ENCODE results near the gene DNAAF8.

DNAAF8 gene

DNA sequence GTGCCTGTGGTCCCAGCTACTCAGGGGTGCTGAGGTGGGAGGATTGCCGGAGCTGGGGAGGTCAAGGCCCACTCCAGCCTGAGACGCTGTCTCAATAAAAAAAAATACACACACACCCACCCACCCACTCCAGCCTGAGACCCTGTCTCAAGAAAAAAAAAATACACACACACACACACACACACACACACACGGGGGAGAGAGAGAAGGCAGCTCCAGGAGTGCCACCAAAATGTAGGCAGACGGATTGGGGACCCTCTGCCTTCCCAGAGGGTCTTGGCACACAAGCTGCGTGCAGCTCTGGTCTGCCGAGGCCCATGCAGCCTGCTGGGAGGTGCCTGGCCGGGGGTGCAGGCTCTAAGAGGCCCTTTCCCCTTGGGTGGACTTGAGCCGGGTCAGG, 46.9 kb upstream of the DNAAF8 start:
- H3K36me3 ChIP-seq: peaks cover 85% of the 10 kb centered on the region
- H3K9me3 ChIP-seq: no peaks in the 10 kb centered on the region
- no peak overlapping the region for H3K4me3 ChIP-seq (ENCODE audit: low read depth in 1 of 2, low read length in 1 of 2)
- no peak overlapping the region for H3K27ac ChIP-seq
- peaks cover 22 to 27% of the 10 kb centered on the region in 2 experiments for H3K4me1 ChIP-seq (ENCODE audit: control insufficient read depth in 1 of 2, insufficient read depth in 1 of 2, low read depth in 1 of 2, low read length in 1 of 2)
- TF ChIP-seq, protein P1, sequence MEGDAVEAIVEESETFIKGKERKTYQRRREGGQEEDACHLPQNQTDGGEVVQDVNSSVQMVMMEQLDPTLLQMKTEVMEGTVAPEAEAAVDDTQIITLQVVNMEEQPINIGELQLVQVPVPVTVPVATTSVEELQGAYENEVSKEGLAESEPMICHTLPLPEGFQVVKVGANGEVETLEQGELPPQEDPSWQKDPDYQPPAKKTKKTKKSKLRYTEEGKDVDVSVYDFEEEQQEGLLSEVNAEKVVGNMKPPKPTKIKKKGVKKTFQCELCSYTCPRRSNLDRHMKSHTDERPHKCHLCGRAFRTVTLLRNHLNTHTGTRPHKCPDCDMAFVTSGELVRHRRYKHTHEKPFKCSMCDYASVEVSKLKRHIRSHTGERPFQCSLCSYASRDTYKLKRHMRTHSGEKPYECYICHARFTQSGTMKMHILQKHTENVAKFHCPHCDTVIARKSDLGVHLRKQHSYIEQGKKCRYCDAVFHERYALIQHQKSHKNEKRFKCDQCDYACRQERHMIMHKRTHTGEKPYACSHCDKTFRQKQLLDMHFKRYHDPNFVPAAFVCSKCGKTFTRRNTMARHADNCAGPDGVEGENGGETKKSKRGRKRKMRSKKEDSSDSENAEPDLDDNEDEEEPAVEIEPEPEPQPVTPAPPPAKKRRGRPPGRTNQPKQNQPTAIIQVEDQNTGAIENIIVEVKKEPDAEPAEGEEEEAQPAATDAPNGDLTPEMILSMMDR (IDR thresholded peaks at IDR 0.05): no peak
- no peaks in the 10 kb centered on the region for H3K27me3 ChIP-seq

DNA sequence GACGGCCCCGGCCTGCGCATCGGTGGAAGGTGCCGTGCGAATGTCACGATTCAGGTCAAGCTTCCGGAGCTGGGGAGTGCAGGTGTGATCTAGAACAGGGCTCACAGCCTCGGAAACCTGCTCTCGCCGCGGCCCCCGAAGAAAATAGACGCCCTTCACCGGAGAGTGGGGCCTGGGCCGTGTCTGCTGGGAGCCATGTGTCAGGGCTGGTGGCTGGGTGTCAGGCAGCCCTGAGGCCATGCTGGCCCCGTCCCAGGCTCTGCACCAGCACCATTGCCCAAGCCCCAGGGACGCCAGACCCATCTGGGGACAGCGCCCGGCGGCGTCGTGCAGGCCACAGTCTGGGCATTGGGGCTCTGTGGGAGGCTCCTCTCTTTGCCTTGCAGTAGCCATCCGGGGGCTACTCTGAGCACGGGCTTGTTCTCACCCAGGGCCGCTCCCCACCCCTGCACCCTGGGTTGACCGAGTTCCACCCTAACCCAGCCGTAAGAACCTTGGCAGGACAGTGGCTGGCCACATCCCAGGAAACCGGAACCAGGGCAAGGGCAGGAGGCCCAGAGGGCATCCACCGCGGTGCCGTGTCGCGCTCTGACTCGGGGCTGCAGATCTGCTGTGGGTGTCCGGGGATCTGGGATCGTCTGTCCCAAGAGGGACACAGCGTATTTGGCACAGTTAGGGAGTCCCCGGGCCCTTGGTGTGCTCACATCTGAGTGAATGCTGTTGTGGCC, 46.2 kb upstream of the DNAAF8 start:
- Histone ChIP-seq H3K9me3 (no peaks in the 10 kb centered on the region), H3K36me3 (peaks cover 78% of the 10 kb centered on the region), H3K4me1 (ENCODE audit: control insufficient read depth in 1 of 2, insufficient read depth in 1 of 2, low read depth in 1 of 2, low read length in 1 of 2) (peaks cover 29 to 34% of the 10 kb centered on the region in 2 experiments), H3K4me3 (ENCODE audit: low read depth in 1 of 2, low read length in 1 of 2) (no peak overlapping the region), H3K27ac (no peak overlapping the region), H3K27me3 (no peaks in the 10 kb centered on the region)
- TF ChIP-seq, protein P1 (IDR thresholded peaks at IDR 0.05): no peak

DNA sequence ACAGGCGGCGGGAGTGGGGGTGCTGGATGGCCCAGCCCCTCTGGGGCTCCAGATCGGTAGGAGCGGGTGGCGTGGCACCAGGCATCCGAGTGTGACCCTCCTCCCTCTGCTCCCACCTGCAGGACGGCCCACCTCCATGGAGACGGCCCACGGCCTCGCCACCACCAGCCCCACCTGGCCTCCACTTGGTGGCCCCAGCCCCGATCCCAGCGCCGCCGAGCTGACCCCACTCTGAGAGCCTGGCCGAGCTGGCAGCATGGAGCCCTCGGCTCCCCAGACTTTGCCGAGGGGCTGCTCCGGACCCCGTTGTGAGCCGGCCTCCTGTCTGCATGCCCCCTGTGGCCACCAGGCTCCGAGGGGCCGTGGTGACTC, 45.7 kb upstream of the DNAAF8 start:
- peaks cover 72% of the 10 kb centered on the region for H3K36me3 ChIP-seq
- H3K27me3 ChIP-seq: no peaks in the 10 kb centered on the region
- TF ChIP-seq, protein P1 (IDR thresholded peaks at IDR 0.05): no peak
- no peak overlapping the region for H3K4me3 ChIP-seq (ENCODE audit: low read depth in 1 of 2, low read length in 1 of 2)
- H3K4me1 ChIP-seq (ENCODE audit: control insufficient read depth in 1 of 2, insufficient read depth in 1 of 2, low read depth in 1 of 2, low read length in 1 of 2): peaks cover 31 to 36% of the 10 kb centered on the region in 2 experiments
- no peaks in the 10 kb centered on the region for H3K9me3 ChIP-seq
- H3K27ac ChIP-seq: no peak overlapping the region

DNA sequence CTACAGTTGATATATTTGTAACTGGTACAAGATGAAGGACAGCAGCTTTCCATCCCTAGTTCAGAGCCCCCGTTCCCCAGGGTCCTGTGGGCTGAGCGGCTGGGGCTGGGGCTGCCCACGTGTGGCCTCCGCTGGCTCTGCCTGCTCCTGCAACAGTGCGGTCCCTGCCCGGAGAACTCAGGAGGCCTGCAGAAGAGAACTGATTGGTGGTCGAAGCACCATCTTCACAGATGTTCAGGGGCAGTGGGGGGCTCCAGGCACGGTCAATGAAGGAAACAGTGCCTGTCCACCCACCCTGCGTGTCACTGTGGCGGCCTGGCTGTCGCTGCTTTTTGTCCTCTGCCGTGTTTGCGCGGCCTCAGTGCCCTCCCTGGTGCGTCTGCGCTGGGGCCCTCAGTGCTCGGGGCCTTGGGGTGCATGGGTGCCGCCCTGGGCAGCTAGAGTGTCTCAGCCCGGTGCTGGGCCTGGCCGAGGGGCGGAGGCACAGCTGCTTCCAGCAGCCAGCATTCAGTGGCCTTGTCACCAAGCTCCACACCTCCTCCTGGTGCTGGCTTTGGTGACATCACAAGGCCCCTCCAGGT, 45.2 kb upstream of the DNAAF8 start:
- Histone ChIP-seq H3K4me3 (ENCODE audit: low read depth in 1 of 2, low read length in 1 of 2) (no peak overlapping the region), H3K27ac (no peak overlapping the region), H3K27me3 (no peaks in the 10 kb centered on the region), H3K36me3 (peaks cover 67% of the 10 kb centered on the region), H3K9me3 (no peaks in the 10 kb centered on the region), H3K4me1 (ENCODE audit: control insufficient read depth in 1 of 2, insufficient read depth in 1 of 2, low read depth in 1 of 2, low read length in 1 of 2) (peaks cover 31 to 38% of the 10 kb centered on the region in 2 experiments)
- TF ChIP-seq, protein P1 (IDR thresholded peaks at IDR 0.05): no peak

DNA sequence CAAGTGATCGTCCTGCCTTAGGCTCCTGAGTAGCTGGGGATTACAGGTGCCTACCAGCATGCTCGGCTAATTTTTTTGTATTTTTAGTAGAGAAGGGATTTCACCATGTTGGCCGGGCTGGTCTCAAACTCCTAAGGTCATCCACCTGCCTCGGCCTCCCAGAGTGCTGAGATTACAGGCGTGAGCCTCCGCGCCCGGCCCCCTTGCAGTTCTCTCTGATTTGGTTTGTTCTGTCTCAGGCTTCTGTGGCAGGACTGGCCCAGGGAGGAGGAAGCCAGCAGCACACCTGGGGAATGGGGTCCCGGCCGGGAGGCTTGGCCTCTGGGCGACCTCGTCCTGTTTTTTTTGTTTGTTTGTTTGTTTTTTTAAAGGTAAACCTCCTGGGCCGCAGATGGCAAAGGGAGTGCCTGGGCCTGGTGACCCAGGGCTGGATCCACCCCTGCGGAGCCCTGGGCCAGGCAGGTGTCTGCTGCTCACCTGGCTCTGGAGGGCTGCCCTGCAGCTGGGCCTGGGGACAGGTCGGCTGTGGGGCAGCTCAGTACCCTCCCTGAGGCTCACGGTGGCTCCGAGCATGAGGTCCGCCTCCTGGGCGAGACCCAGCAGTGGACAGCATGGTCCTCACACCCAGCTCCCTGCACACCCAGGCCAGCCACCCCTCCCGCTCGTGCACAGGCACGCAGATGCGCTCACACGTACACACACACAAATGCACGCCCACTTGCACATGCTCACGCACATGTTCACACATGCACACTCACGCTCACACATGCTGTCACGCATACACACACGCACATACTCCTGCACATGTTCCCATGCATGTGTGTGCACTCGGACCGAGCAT, 44.3 kb upstream of the DNAAF8 start:
- H3K27me3 ChIP-seq: no peaks in the 10 kb centered on the region
- H3K4me3 ChIP-seq (ENCODE audit: low read depth in 1 of 2, low read length in 1 of 2): no peak overlapping the region
- no peaks in the 10 kb centered on the region for H3K9me3 ChIP-seq
- no peak overlapping the region for H3K27ac ChIP-seq
- peaks cover 60% of the 10 kb centered on the region for H3K36me3 ChIP-seq
- TF ChIP-seq, protein P1 (IDR thresholded peaks at IDR 0.05): no peak
- H3K4me1 ChIP-seq (ENCODE audit: control insufficient read depth in 1 of 2, insufficient read depth in 1 of 2, low read depth in 1 of 2, low read length in 1 of 2): peaks cover 31 to 46% of the 10 kb centered on the region in 2 experiments
